Measurements from ENCODE around the gene ZDHHC8.

ZDHHC8 gene

DNA sequence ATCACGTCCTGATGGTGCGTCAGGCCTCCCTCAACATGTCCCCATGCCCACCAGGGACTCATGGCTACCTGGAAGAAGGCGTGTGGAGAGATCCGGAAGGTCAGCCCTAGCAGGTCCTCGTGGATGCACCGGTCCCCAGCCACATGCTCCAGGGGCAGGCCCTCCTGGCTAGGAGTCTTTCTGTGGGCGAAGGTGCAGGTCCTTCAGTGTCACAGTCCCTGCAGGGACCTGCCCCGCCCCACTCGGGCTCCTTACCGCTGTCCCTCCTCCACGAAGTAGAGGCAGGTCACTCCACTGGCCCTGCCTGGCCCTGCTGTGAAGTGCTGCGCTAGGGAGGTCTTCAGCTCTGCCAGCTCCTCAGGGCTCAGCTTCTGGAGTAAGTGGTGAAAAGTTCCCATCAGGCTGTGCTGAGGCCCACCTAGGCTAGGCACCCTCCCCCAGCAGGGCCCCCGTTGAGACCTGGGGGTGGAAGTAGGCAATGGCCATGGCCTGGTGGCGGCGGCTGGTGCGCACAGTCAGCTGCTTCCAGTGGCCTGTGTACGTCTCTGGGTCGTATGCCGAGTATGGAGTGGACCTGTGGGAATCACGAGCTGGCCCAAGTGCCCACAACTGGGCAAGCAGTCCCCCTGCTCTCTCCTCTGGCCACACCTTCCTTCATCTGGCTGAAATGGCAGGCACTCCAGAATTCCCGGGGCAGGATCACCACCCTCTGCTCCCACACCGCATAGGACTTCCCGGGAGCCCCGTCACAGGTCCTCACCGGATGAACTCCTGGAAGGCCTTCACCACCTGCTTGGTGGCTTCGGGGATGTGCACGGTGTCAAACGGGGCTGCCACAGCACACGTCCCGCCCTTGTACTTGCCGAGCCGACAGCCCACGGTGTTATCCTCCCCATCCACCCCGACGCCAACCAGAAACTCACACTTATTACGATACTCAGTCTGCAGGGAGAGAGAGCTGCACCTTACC lies 16.8 kb upstream of the ZDHHC8 start:
- no peak for DNase-seq

DNA sequence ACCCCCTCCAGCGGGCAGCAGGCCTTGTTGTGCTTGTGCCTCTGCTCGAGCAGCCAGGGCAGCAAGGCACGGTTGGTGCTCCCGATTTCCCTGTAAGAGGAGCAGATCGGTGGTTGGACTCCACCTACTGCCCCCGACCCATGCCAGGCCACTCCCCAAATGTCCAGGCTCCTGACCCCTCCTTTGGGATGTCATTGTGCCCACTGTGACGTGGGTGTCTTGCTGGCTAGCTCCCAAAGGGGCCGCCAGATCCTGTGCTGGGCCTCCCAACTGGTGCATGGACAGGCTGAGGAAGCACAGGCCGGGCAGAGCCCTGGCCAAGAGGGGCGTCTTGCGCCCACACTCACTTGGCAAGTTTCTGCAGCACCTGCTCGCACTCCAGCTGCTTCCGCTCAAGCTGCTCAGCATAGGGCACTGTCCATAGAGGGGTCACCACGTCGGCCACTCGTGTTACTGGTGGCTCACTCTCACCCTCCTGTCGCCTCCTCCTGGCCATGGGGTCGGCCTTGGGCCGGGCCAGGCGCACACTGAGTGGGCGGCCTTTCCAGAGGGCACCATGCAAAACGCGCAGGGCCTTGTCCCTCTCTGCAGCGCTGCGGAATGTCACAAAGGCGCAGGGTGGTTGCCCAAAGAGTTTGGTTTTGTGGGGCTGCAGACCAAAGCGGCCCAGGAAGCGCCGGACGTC lies 15.8 kb upstream of the ZDHHC8 start, which contains the start of gene RANBP1:
Gene RANBP1, plus strand, starts transcription at position 414 of the 685 bp plus-strand sequence. Its CDS starts 81 bp downstream, at position 495.
- no peak for DNase-seq

DNA sequence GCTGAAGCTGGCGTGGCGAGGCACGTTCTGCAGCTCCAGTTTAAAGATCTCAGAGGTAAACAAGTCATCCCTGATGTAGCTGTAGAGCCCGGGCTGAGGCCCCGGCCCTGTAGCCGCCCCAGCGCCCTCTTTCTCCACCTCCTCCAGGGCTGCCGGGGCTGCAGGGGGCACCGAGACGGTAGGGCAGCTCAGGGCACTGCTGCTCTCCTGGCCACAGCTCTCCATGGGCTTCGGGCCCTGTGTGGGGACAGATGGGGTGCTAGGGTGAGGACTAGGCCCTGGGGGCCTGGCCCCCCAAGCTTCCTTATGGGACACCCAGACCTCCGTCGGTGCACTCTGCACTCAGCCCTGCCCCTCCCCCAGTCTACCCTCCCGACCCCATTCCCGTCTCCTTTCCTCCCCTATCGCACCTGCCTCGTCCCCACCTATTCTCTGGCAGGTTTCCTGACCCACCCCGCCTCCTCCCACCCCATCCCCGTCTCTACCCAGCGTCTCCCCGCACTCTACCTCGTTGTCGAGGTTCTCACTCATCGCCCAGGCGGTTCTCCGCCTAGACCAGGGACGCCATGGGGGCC lies 15.1 kb upstream of the ZDHHC8 start:
- DNase-seq: no peak

DNA sequence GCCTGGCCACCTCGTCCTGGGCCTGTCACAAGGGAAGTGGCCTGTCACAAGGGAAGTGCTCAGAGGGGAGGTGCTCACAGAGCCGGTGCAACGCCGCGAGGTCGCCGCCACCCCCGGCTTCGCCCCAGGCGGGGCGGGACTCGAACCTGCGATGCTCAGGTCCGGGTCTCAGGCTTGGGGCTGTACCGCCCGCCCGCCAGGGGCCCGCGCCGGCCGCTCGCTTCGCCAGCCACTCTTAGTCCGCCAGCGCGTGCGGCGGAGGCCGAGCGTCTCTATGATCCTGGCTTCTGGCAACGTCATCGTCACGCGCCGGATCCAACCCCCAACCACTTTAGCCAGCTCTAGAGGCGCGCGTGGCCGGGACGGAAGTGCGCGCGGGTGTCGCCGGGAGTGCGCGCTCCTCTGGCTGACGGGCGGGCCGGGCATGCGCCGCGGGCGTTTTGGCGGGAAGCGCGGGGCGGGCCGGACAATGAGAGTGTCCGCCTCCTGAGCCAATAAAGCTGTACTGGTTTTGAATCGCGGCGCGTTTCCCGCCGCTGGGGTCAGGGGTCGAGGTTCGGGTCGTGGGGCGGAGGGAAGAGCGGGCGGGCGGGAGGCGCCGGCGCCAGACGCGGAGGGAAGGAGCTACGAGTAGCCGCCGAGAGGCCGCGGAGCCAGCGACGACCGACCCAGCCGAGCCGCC lies 14.5 kb upstream of the ZDHHC8 start, which contains the start of gene TRMT2A:
Gene TRMT2A, minus strand, starts transcription at position 276 of the 682 bp plus-strand sequence. CDS start 320 bp downstream, outside the sequence.
- peak; percentile 96 for DNase-seq

DNA sequence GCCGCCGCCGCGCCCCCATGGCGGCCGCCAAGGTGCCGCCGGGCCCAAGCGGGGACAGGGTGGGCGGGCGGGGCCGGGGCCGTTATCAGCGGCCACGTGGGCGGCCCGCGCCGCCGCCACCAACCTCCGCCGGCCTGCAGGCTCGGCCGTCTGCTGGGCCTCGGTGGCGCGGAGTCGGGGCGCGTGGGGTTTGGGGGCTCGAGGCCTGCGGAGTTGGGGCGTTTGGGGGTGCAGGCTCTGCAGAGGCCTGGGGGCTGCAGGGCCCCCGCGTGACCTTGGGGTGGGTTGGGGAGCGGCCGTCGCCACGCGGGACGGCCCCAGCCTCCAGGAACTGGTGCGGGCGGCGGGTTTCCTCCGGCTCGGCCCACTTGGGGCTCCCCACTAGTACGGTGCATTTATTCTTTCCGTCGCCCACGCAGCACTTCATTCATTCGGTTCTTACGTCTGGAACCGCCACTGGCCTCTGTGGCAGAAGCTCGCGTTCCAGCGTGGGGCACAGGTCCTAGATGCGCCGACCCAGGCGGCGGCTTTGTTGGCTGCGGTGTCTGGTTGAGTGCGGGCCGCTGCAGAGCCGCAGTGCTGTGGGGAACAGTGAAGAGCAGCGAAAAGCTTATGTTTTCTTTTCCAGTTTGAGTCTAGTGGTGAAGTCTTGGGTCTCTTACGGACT lies 13.8 kb upstream of the ZDHHC8 start:
- DNase-seq: no peak

DNA sequence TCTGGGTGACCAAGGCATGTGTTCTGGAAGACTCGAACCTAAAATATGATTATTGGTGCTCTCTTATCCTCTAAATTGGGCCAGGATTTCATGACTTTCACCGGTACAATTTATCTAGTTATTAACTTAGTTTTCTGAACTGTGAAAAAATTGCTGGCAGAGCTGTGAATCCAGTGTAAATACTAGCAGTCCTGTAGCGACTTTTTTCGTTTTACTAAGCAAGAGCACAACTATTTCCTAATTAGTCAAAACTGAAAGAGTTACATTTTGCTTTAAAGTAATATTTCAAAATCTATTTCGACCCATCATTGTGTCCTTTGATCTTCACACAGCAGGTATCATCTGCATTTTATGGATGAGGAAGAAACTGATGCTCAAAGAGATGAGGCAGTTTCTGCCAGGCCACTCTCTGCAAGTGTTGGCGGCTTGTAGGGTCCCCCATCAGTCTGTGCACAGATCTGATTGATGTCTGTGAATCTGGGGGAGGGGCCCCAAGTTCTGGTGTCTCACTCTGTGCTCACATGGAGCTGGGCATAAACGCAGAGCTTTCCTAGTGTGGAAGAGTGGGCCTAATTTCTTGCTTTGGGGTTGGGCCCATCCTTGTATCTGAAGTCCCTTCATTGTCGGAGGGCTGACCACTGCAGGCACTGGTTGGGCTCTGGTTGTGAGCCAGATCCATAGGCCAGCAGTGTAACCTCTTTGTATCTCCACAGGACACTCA lies 13.1 kb upstream of the ZDHHC8 start:
- no peak for DNase-seq

DNA sequence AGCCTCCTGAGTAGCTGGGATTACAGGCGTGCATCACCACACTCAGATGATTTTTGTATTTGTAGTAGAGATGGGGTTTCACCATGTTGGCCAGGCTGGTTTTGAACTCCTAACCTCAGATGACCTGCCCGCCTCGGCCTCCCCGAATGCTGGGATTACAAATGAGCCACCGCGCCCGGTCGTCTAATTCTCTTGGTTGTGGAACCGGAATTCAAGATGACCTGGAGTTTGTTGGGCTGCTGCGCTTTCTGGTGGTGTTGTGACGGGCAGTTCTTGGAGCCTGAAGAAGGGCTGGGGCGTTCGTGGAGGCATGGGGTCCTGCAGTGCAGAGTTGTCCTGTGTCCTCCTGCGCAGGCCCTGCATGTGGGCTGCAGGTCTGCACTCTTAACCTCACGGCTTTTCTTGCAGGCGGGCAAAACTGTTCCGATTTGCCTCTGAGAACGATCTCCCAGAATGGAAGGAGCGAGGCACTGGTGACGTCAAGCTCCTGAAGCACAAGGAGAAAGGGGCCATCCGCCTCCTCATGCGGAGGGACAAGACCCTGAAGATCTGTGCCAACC lies 9.7 kb upstream of the ZDHHC8 start:
- no peak for DNase-seq

DNA sequence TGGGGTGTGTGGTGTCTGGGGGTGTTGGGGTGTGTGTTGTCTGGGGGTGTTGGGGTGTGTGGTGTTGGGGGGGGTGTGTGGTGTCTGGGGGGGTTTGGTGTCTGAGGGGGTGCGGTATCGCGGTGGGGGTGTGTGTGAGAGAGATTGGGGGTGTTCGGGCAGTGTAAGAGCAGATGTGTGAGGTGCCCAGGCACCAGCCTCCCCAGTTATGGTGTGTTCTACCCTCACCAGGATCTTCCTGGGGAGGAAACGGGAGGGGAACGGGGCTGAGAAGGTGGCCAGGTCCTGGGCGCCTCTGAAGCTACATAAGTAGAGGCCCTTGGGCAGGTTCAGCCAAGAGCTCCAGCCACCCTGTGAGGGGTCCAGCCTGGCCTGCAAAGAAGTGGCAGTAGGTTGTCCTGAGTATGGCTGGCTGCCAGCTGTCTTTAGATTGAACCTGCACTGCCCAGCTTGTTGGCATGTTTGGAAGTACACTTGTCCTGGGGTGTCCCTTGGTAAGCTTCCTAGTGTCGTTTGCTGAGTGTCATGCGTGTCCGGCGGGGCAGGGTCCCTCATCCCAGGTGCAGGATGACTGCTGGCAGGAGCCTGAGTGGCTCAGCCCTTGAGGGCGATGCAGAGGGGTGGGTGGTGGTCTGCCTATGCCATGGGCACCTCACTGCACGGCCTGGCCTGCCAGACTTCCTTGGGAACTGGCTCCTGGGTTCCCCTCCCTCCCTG lies 8.1 kb upstream of the ZDHHC8 start:
- no peak for DNase-seq

DNA sequence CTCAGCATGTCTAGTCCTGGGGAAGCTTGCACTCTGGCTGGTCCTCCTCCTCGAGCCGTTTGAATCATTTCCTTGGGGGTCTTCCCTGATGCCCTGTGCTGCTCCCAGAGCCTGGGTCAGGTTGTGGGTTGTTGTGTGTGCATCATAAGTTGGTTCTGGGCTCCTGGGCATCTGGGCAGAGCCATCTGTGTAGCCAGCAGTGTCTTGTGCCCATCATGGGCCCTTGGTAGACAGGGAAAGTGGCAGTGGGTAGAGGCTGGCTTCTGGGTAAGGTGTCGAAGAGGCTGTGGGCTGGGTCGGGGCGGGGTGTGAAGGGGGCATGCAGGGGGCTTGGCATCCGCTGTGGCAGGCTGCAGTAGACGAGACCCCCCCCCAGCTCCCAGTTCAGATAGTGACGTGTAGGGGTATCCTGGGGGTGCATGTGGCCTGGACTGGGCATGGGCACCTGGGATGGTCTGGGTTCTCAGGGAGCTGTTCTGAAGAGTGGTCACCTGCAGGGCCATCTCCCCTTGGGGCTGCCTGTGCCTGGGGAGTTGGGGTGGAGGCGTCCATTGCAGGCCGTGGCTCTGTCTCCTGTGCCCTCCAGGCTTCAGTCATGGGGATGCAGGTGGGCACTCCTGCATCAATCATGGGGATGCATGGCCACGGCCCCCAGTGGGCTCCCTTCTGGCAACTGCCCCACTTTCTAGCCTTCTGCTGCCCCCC lies 7.4 kb upstream of the ZDHHC8 start:
- no peak for DNase-seq

DNA sequence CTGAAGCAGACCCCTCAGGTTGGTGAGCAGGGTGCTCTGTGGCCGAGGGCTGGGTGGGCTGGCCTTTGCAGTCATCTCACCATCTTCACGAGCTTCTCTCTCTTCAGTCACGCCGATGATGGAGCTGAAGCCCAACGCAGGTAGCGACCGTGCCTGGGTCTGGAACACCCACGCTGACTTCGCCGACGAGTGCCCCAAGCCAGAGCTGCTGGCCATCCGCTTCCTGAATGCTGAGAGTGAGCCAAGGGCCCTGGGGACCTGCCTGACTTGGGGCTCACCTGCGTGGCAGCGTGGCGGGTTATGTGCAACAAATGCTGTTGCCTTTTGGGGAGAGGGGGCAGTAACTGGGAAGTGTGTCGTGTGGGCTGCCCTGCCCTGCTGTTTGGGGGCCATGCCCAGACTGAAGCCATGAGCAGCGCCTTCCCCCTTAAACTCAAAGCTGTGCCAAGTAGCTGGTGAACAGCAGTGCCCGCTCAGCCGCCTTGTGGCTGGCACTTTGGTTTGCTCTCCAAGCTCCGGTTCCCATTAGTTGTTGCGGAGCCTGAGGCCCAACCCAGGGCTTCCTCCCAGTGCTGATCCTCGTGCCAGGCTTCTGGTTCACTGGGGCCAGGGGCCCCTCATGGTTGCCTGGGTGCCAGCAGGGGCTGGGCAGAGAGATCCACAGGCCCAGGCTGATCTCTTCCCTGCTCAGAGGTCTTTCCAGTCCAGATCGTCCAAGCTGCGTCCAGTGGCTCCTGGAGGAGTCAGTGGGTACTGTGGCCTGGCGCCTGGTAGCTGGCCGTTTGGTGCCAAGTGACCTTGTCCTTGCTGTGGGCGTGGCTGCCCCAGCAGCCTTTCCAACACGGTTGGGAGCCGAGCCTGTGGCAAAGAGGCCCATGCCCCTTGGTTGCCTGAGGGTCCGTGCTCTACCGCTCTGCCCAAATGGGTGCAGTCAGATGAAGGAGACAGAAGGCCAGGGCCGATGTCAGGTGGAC lies 6.1 kb upstream of the ZDHHC8 start:
- no peak for DNase-seq

DNA sequence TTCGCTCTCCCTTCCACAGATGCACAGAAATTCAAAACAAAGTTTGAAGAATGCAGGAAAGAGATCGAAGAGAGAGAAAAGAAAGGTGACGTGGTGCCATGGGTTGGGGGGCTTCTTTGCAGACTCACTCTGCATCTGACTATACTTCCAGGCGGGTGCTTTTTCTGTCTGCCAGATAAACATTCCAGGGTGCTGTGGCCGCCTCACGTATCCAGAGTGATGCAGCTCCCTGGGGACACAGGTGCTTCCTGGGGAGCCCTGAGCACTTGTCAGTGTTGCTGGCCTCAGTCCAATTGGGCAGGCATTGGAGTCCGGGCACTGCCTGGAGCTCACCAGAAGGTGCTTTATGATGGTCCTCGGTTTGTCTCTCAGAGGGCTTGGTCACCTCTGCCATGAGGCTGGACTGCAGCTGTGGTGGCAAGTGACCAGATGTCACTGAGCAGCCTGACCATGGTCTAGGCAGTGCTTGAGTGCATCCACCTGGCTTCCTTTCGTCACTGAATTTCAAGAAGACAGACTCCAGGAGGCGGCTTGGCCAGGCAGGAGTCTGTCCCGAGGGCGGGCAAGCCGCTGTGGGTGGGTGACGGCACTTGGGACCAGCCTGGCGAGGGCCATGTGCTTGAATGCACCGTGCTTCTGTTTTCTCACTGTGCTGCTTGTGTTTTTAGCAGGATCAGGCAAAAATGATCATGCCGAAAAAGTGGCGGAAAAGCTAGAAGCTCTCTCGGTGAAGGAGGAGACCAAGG lies 5.1 kb upstream of the ZDHHC8 start:
- DNase-seq: no peak

DNA sequence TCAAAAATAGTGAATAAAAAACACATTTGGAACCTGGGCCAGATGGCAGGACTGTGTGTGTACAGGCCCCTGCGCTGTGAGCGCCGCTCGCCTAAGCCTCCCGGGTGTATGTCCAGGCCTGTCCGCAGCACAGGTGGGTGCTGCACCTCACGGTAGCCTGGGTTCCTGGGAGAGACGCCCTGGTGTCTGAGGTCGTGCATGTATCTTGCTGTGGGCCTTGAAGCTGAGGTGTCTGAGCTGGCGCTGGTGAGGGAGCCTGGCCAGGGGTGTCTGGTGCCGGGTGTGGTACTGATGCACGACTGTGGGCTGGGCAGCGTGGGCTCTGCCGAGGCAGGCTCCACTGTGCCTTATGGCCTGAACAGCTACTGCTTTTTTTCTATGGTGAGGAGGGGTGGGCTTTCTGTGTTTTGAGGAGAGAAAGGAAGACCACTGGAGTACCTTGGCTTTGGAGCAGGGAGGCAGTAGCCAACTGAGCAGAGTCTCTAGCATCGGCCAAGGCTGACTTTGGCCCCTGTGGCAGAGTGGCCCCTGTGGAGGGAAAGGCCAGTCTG lies 4.2 kb upstream of the ZDHHC8 start:
- no peak for DNase-seq

DNA sequence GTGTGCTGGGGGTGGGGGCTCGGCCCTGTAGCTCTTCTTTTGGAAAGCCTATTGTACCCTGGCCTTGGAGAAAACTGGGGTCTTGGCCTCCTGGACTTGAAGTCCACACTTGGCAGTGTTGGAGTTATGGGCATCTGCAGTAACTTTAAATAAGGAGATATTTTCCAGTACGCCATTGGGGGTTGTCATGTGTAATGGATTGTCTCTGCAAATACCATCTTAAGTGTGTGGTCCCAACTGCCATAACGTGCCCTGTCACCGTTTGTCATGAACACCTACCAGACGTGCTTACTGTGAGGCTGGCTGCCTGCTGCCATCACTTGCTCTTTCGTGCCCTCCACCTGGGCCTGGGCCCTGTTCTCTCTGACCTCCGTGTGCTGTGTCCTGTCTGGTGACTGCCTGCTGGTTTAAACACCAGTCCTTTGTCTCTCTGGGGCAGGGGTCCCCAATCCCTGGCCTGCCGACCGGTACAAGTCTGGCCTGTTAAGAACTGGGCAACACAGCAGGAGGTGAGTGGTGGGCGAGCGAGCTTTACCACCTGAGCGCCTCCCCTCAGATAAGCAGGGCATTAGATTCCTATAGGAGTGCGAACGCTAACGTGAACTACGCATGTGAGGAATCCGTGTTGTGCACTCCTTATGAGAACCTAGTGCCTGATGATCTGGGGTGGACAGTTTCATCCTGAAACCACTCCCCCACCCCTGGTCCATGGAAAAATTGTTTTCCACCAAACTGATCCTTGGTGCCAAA lies 3.6 kb upstream of the ZDHHC8 start:
- DNase-seq: no peak

DNA sequence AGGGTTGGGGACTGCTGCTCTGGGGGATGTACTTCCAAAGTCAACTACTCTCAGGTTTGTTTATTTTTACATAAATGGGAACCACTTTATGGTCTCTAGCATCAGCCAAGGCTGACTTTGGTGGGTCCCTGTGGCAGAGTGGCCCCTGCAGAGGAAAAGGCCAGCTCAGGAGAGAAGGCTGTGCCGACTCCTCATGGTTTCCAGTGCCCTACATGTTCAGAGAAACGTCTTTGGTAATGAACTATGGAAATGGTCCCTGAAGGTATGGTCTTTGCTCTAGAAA lies 3.0 kb upstream of the ZDHHC8 start:
- no peak for DNase-seq

DNA sequence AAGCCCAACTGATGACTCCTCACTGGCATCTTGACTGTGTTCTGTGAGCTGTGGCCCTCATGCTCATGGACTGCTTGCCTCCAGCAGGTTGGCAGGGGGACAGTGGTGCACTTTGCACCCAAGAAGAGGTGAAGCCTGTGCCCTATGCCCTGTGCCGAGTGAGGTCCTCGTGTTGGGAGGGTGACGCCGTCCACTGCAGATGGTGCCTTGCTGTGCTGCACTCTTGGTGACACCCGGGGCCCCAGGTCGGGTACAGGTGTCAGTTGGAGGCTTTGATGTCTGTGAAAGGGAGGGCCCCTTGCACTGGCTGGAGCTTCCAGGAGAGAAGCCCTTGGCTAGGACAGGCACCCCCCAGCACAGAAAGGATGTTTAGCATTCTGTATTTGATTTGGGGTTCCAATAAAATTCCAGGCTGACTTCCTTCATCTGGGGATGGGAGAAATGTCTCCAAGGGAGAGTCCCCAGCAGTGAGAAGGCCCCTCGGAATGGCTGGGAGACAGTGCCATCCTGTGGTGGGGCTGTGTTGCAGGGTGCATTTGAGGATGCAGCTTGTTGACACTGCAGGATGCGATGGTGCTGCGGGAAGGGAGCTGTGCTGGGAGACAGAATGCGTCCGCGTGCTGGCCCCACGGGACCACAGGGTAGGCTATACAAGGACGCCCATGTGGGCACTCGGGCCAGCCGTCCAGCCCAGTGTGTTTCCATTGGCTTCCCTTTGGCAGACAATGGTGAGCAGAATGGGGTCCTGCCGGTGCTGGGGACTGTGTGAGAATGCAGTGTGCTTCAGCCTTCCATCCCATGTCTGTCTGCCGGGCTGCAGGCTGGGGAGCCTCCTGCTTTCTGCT lies 2.5 kb upstream of the ZDHHC8 start:
- DNase-seq: peak; percentile 21

DNA sequence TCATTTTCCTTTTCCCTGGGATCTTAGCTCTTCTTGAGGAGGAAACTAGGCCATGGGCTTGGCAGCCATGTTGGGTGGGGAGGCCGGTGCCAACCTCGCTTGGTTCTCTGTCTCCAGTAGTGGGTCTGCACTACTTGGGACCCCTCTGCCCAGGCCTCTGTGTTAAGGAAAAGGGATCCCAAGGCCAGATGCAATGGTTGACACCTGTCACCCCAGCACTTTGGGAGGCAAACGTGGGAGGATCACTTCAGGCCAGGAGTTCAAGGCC lies 1.9 kb upstream of the ZDHHC8 start:
- DNase-seq: no peak

All from NCI-H1105 (cell line).